Measurements from ENCODE around the gene YJEFN3.

YJEFN3 gene

GRCh38 chr19:19523177-19523576 is 5.5 kb upstream of the YJEFN3 start:
- FAIRE-seq: no peak

GRCh38 chr19:19524053-19524452 is 4.7 kb upstream of the YJEFN3 start:
- FAIRE-seq: no peak

More at GRCh38 chr19:19523177-19523576, 5.5 kb upstream of the YJEFN3 start:
- no peak for DNase-seq (ENCODE audit: low spot score)

GRCh38 chr19:19525611-19526380 is 2.9 kb upstream of the YJEFN3 start:
- DNase-seq (ENCODE audit: low spot score) (no peak), FAIRE-seq (no peak)

More at GRCh38 chr19:19524053-19524452, 4.7 kb upstream of the YJEFN3 start:
- no peak for DNase-seq (ENCODE audit: low spot score)

- no peak for FAIRE-seq
- DNase-seq (ENCODE audit: low spot score): no peak
Measured at GRCh38 chr19:19526581-19527370, 1.9 kb upstream of the YJEFN3 start.

- no peak for DNase-seq (ENCODE audit: low spot score)
- FAIRE-seq: no peak
Measured at GRCh38 chr19:19527371-19527656, 1.4 kb upstream of the YJEFN3 start.

- FAIRE-seq (no peak), DNase-seq (ENCODE audit: low spot score) (no peak)
Measured at GRCh38 chr19:19527674-19528625, 761 bp upstream of the YJEFN3 start.

GRCh38 chr19:19529783-19530422 is 1.2 kb downstream of the YJEFN3 start:
- no peak for DNase-seq (ENCODE audit: low spot score)
- FAIRE-seq: no peak

- DNase-seq (ENCODE audit: low spot score) (no peak), FAIRE-seq (no peak)
Measured at GRCh38 chr19:19530423-19530804, 1.7 kb downstream of the YJEFN3 start.

- FAIRE-seq: no peak
- DNase-seq (ENCODE audit: low spot score): no peak
Measured at GRCh38 chr19:19530889-19531288, 2.2 kb downstream of the YJEFN3 start.

- peak; percentile 24 for DNase-seq (ENCODE audit: low spot score)
- no peak for FAIRE-seq
Measured at GRCh38 chr19:19531951-19532805, 3.5 kb downstream of the YJEFN3 start.

- DNase-seq (ENCODE audit: low spot score): no peak
- no peak for FAIRE-seq
Measured at GRCh38 chr19:19532806-19533701, 4.3 kb downstream of the YJEFN3 start.

GRCh38 chr19:19533841-19534240 is 5.1 kb downstream of the YJEFN3 start:
- FAIRE-seq (no peak), DNase-seq (ENCODE audit: low spot score) (no peak)

GRCh38 chr19:19534556-19535265 is 6.0 kb downstream of the YJEFN3 start:
- FAIRE-seq: no peak
- no peak for DNase-seq (ENCODE audit: low spot score)

GRCh38 chr19:19535311-19536191 is 6.8 kb downstream of the YJEFN3 start:
- FAIRE-seq (no peak), DNase-seq (ENCODE audit: low spot score) (no peak)

GRCh38 chr19:19537075-19538048 is 8.7 kb downstream of the YJEFN3 start:
- FAIRE-seq: no peak
- no peak for DNase-seq (ENCODE audit: low spot score)

- DNase-seq (ENCODE audit: low spot score): no peak
- FAIRE-seq: no peak
Measured at GRCh38 chr19:19538061-19538784, 9.5 kb downstream of the YJEFN3 start, which contains the start of gene CILP2. TSS of gene CILP2 (plus strand) at chr19:19538265. CDS start at chr19:19538350, 85 bp downstream.

All from RCC 7860 (cell line).